Thoracic aorta (tissue), 2 donors: ENCODE data around the gene HDAC4. TPM values are rescaled to one million over a fixed set of nuclear protein-coding genes. Genes with fewer than 3 reads are reported as not detected.
A peak's percentile ranks its signal among the peaks of the same experiment; 100 is the strongest.

Experiments used
- ATAC-seq: fragments of 150-250 bp; one replicate; pipeline ENCODE4 v1.8.0; 2017; ENCODE audit warnings: low read depth; ENCODE audit not compliant: insufficient number of reproducible peaks, low FRiP score
- DNase-seq: peaks from one replicate; pipeline ENCODE4 v3.0.0-alpha.2; 2020; ENCODE audit warnings: low spot score
- H3K27ac ChIP-seq, 2 donors: fragments of 200-600 bp; sonication (generic); 1 replicate in 1 of 2; 2 replicates in 1 of 2; pipeline ENCODE4 v1.5.1; 2016; ENCODE audit warnings: mild to moderate bottlenecking in 2 of 2, moderate library complexity in 2 of 2
- H3K27me3 ChIP-seq: fragments of 200-600 bp; sonication (generic); replicated peaks from 2 replicates; pipeline ENCODE4 v1.6.0; 2016; ENCODE audit warnings: mild to moderate bottlenecking; ENCODE audit not compliant: insufficient read depth
- H3K36me3 ChIP-seq: fragments of 200-600 bp; sonication (generic); one replicate; pipeline ENCODE4 v1.5.1; 2016
- H3K4me1 ChIP-seq, 2 donors: fragments of 200-600 bp; sonication (generic); 1 replicate in 1 of 2; 2 replicates in 1 of 2; pipeline versions ENCODE4 v1.5.1 to v1.6.0; 2016; ENCODE audit warnings: low read depth in 2 of 2, mild to moderate bottlenecking in 1 of 2; ENCODE audit not compliant: control insufficient read depth in 1 of 2
- H3K4me3 ChIP-seq: fragments of 200-600 bp; sonication (generic); 2 replicates; pipeline ENCODE4 v1.5.1; 2016; ENCODE audit warnings: mild to moderate bottlenecking
- H3K9me3 ChIP-seq: fragments of 200-600 bp; sonication (generic); 2 replicates; pipeline ENCODE4 v1.5.1; 2016
- CTCF ChIP-seq: fragments of 200-600 bp; sonication (generic); IDR thresholded peaks from one replicate; pipeline ENCODE4 v1.5.1; 2019; ENCODE audit warnings: antibody characterized with exemption
- total RNA-seq, 2 donors: library from RNA; depleted of rRNA; stranded (reverse); fragments of >200 nt; gene quantifications; one replicate each; pipeline versions ENCODE4 v1.1.0 to v1.2.3, GENCODE V29; 2016

HDAC4 gene
- total RNA-seq, 2 donors from 2014 or later, result 79.2 to 163 TPM

- TF ChIP-seq CTCF, result no peak
- H3K27me3 ChIP-seq, result no peaks in the 10 kb centered on the region
- no peaks in the 10 kb centered on the region for H3K9me3 ChIP-seq
- H3K36me3 ChIP-seq, result no peaks in the 10 kb centered on the region
- H3K27ac ChIP-seq, result peak overlapping the region; percentile 96 to 98
- ATAC-seq, result peak; percentile 45
- H3K4me3 ChIP-seq, result peak overlapping the region; percentile 69
- DNase-seq, result no peak
- peaks cover 47 to 78% of the 10 kb centered on the region in 2 donors for H3K4me1 ChIP-seq
These were observed 178.0 kb downstream of the HDAC4 start for GRCh38 chr2:239222706-239223309.

GRCh38 chr2:239222312-239222660 is 178.5 kb downstream of the HDAC4 start:
- TF ChIP-seq CTCF, result no peak
- H3K4me3 ChIP-seq, result peak overlapping the region; percentile 69
- no peaks in the 10 kb centered on the region for H3K9me3 ChIP-seq
- no peaks in the 10 kb centered on the region for H3K27me3 ChIP-seq
- H3K4me1 ChIP-seq, result peaks cover 47 to 73% of the 10 kb centered on the region in 2 donors
- peak overlapping the region; percentile 96 to 98 for H3K27ac ChIP-seq
- DNase-seq (no peak), ATAC-seq (peak; percentile 38)
- no peaks in the 10 kb centered on the region for H3K36me3 ChIP-seq

- peaks cover 49 to 71% of the 10 kb centered on the region in 2 donors for H3K4me1 ChIP-seq
- ATAC-seq (no peak), DNase-seq (no peak)
- no peak overlapping the region for H3K4me3 ChIP-seq
- H3K27ac ChIP-seq, result peak overlapping the region; percentile 96 to 98
- no peak for TF ChIP-seq CTCF
- H3K27me3 ChIP-seq, result no peaks in the 10 kb centered on the region
- H3K9me3 ChIP-seq, result no peaks in the 10 kb centered on the region
- H3K36me3 ChIP-seq, result no peaks in the 10 kb centered on the region
These were observed 179.8 kb downstream of the HDAC4 start for GRCh38 chr2:239220981-239221396.

GRCh38 chr2:239220341-239220740 is 180.5 kb downstream of the HDAC4 start:
- peak overlapping the region; percentile 96 to 98 for H3K27ac ChIP-seq
- TF ChIP-seq CTCF, result no peak
- no peaks in the 10 kb centered on the region for H3K27me3 ChIP-seq
- H3K4me1 ChIP-seq, result peaks cover 43 to 65% of the 10 kb centered on the region in 2 donors
- DNase-seq, result no peak
- H3K36me3 ChIP-seq, result no peaks in the 10 kb centered on the region
- H3K4me3 ChIP-seq, result no peak overlapping the region
- no peak for ATAC-seq
- no peaks in the 10 kb centered on the region for H3K9me3 ChIP-seq

GRCh38 chr2:239216614-239217273 is 184.1 kb downstream of the HDAC4 start:
- Histone ChIP-seq H3K9me3 (no peaks in the 10 kb centered on the region), H3K27ac (peak overlapping the region; percentile 10 to 45), H3K4me3 (no peak overlapping the region), H3K27me3 (no peaks in the 10 kb centered on the region), H3K36me3 (no peaks in the 10 kb centered on the region), H3K4me1 (peaks cover 19 to 33% of the 10 kb centered on the region in 2 donors)
- ATAC-seq (no peak), DNase-seq (no peak)
- TF ChIP-seq CTCF, result no peak
